ENCODE results near the gene RNF8. TPM values are rescaled to one million over a fixed set of nuclear protein-coding genes. Genes with fewer than 3 reads are reported as not detected.

RNF8 gene
- total RNA-seq, 1 donor from 2014 or later, result 18.7 TPM

DNA sequence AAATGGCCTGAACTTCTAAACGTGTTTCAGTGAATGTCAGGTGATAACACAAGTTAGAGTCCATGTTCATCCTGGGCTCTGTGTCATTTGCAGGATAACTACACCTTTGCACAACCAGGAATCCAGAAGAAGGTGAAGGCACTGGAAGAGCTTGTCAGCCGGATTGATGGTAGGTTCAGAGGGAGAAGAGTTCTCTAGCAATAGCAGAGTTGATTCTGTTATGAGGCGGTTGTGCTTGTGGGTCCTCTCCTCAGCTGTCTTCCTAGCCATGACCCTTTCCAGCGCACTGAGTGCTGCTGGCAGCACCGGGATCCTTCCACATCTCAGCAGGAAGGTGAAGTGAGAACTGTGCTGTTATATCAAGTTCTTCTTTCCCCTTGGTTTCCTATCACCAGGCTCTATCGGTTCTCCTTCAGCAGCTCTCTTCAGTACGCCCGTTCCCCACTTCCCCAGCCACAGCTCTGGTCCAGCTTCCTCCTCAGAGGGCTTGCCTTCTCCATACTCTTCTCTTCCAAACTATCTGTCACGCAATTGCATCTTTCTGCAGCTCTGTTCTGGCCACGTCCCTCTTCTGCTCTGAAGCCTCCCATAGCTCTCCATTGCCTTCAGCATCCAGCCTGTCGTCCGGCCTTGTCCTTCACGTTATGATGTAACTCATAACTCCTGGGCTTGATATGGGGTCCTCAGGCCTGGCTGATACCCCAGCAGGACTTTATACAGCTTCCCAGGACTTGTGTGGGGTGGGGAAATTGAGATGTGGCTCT is 39.9 kb upstream of the RNF8 start:
- no peak for ATAC-seq (ENCODE audit: low read depth)

DNA sequence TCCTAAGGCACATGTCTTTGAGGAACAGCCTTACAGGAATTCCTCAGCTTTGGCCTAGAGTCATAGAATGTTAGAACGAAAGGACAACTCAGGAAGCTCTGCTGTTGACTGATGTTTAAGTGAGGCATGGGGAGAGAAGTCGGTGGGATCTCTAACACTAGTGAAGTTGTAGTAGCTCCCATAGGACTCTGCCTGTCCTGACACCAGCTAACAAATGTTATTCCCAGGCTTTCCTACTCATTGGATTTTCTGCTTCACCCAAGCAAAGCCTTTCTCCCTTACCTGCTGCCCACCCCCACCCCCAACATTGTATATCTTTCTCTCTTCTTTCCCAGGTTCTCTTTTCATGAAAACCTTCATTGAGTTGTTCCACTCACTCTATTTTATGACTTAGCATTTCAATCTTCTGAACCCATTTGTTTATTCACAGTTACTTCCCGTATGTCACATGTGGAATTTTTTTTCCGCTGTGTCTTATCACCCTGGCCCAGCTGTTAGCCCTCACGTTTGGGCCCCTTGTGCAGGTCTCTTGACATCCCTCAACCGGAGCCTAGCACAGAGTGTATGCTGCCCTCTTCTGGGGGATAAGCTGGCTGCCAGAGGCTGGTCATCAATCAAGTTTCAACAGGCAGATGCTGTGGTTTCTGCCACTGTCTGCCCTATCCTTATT is 39.2 kb upstream of the RNF8 start:
- DNase-seq (no peak), ATAC-seq (ENCODE audit: low read depth) (peak; percentile 42)
- intact Hi-C loops (cut with micrococcal nuclease), result no loop called here
- Mint-ChIP-seq H3K27me3 (no peaks in the 10 kb centered on the region), H3K4me3 (no peak overlapping the region), H3K36me3 (ENCODE audit: low read depth) (peaks cover 34% of the 10 kb centered on the region), H3K27ac (no peak overlapping the region), H3K4me1 (no peaks in the 10 kb centered on the region), H3K9me3 (no peaks in the 10 kb centered on the region)
- TF ChIP-seq, protein P1, sequence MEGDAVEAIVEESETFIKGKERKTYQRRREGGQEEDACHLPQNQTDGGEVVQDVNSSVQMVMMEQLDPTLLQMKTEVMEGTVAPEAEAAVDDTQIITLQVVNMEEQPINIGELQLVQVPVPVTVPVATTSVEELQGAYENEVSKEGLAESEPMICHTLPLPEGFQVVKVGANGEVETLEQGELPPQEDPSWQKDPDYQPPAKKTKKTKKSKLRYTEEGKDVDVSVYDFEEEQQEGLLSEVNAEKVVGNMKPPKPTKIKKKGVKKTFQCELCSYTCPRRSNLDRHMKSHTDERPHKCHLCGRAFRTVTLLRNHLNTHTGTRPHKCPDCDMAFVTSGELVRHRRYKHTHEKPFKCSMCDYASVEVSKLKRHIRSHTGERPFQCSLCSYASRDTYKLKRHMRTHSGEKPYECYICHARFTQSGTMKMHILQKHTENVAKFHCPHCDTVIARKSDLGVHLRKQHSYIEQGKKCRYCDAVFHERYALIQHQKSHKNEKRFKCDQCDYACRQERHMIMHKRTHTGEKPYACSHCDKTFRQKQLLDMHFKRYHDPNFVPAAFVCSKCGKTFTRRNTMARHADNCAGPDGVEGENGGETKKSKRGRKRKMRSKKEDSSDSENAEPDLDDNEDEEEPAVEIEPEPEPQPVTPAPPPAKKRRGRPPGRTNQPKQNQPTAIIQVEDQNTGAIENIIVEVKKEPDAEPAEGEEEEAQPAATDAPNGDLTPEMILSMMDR (IDR thresholded peaks at IDR 0.05), result no peak
- CTCF ChIA-PET, result interaction anchor here (0.9 to 1.8 kb wide), 5 partner anchors 9 to 92 kb away, joined by 3 to 6 read pairs (median 4); no protein-coding TSS in a partner anchor
- POLR2A ChIA-PET, result interaction anchor here (0.7 kb wide), 1 partner anchor 44 kb away, joined by 3 read pairs; no protein-coding TSS in a partner anchor

More for the DNA sequence above, 39.9 kb upstream of the RNF8 start:
- no peak overlapping the region for H3K27ac Mint-ChIP-seq
- no peaks in the 10 kb centered on the region for H3K4me1 Mint-ChIP-seq
- H3K4me3 Mint-ChIP-seq, result no peak overlapping the region
- intact Hi-C loops (cut with micrococcal nuclease), result no loop called here
- CTCF ChIA-PET, result interaction anchor here (0.9 to 1.8 kb wide), 5 partner anchors 10 to 92 kb away, joined by 3 to 6 read pairs (median 4); no protein-coding TSS in a partner anchor
- POLR2A ChIA-PET, result no interaction called here
- no peak for DNase-seq
- TF ChIP-seq, protein P1 (IDR thresholded peaks at IDR 0.05), result no peak
- H3K9me3 Mint-ChIP-seq, result no peaks in the 10 kb centered on the region
- peaks cover 41% of the 10 kb centered on the region for H3K36me3 Mint-ChIP-seq (ENCODE audit: low read depth)
- no peaks in the 10 kb centered on the region for H3K27me3 Mint-ChIP-seq

DNA sequence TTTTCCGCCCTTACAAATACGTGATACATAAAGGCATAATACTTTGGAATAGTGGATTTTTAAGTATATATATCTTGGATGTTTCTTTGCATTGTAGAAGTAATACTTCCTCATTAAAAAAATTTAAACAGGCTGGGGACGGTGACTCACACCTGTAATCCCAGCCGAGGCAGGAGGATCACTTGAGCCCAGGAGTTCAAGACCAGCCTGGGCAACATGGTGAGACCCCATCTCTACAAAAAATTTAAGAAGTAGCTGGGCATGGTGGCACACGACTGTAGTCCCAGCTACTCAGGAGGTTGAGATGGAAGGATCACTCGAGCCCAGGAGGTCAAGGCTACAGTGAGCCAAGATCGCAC is 38.6 kb upstream of the RNF8 start:
- CTCF ChIA-PET, result interaction anchor here (1.3 to 1.8 kb wide), 3 partner anchors 9 to 13 kb away, joined by 4 to 6 read pairs (median 6); no protein-coding TSS in a partner anchor
- intact Hi-C loops (cut with micrococcal nuclease), result no loop called here
- H3K27ac Mint-ChIP-seq, result no peak overlapping the region
- no peak overlapping the region for H3K4me3 Mint-ChIP-seq
- H3K9me3 Mint-ChIP-seq, result no peaks in the 10 kb centered on the region
- no peaks in the 10 kb centered on the region for H3K4me1 Mint-ChIP-seq
- no peak for DNase-seq
- H3K36me3 Mint-ChIP-seq (ENCODE audit: low read depth), result peaks cover 34% of the 10 kb centered on the region
- TF ChIP-seq, protein P1 (IDR thresholded peaks at IDR 0.05), result no peak
- ATAC-seq (ENCODE audit: low read depth), result no peak
- POLR2A ChIA-PET, result interaction anchor here (0.7 kb wide), 1 partner anchor 44 kb away, joined by 3 read pairs; no protein-coding TSS in a partner anchor
- H3K27me3 Mint-ChIP-seq, result no peaks in the 10 kb centered on the region

DNA sequence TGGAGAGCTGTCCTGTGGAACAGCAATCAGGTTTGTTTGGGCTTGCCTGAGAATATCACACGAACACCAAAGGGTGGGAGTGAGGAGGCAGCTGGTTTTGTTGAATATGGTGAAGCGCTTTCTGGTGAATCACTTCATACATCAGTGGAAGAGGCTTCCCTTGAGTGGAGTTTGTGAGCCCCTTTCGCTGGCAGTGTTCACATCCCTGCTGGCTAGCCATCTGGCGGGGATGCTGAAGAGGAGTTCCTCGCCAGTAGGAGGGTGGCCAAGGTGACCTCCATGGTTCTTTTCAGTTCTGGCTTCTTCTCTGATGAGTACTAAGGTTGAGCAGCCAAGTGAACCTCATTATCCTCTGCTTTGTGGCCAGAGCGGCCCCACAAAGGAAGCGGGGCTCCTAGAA is 37.7 kb upstream of the RNF8 start:
- intact Hi-C loops (cut with micrococcal nuclease), result no loop called here
- no peak for ATAC-seq (ENCODE audit: low read depth)
- no peak for DNase-seq
- peaks cover 40% of the 10 kb centered on the region for H3K36me3 Mint-ChIP-seq (ENCODE audit: low read depth)
- H3K4me3 Mint-ChIP-seq, result no peak overlapping the region
- H3K27ac Mint-ChIP-seq, result no peak overlapping the region
- TF ChIP-seq, protein P1 (IDR thresholded peaks at IDR 0.05), result no peak
- ChIA-PET POLR2A (no interaction called here), CTCF (no interaction called here)
- no peaks in the 10 kb centered on the region for H3K9me3 Mint-ChIP-seq
- no peaks in the 10 kb centered on the region for H3K4me1 Mint-ChIP-seq
- H3K27me3 Mint-ChIP-seq, result no peaks in the 10 kb centered on the region

Measured in activated B cell treated with CpG ODN at 0.5 μM for 24 hours (primary cell).